ENCODE data around the gene JAZF1. TPM values are rescaled to one million over a fixed set of nuclear protein-coding genes. Genes with fewer than 3 reads are reported as not detected.
A peak's percentile ranks its signal among the peaks of the same experiment; 100 is the strongest.
"Not testable (repeated sequence)": the region's sequence is repeated elsewhere in the genome, so short reads cannot be mapped to it uniquely, and the experiment has no call there.

The JAZF1 gene
- polyA plus RNA-seq, 1 donor from 2014 or later: 13.7 TPM

DNA sequence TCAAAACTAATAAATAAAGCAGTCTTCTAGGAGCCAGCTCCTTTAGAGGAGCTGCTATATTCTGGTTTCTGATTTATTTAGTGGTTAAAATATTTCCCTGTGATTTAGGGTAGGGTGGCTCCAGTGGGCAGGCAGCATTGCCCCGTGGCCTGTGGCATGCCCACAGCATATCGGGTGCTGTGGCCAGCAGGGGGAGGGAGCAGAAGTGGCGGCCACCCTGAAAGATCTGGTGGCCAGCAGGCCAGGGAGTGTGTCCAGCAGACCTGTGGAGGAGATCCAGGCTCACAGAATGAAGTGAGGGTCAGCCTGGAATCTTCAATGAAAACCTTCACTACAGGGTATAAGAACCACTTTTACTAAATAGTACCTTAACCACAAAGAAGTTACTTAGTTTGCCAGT lies 251.5 kb downstream of the JAZF1 start:
- Mint-ChIP-seq H3K9me3 (no peaks in the 10 kb centered on the region), H3K27me3 (no peaks in the 10 kb centered on the region), H3K36me3 (peaks cover 6% of the 10 kb centered on the region), H3K4me1 (peaks cover 12 to 17% (median 16%) of the 10 kb centered on the region in 3 donors), H3K27ac (no peak overlapping the region), H3K4me3 (no peak overlapping the region)

- no peak overlapping the region for H3K4me3 Mint-ChIP-seq
- no peak overlapping the region for H3K27ac Mint-ChIP-seq
- peaks cover 6% of the 10 kb centered on the region for H3K36me3 Mint-ChIP-seq
- peaks cover 20 to 28% (median 23%) of the 10 kb centered on the region in 3 donors for H3K4me1 Mint-ChIP-seq
- H3K9me3 Mint-ChIP-seq: no peaks in the 10 kb centered on the region
- H3K27me3 Mint-ChIP-seq: no peaks in the 10 kb centered on the region
These were observed 252.6 kb downstream of the JAZF1 start for GRCh38 chr7:27928001-27928400.

DNA sequence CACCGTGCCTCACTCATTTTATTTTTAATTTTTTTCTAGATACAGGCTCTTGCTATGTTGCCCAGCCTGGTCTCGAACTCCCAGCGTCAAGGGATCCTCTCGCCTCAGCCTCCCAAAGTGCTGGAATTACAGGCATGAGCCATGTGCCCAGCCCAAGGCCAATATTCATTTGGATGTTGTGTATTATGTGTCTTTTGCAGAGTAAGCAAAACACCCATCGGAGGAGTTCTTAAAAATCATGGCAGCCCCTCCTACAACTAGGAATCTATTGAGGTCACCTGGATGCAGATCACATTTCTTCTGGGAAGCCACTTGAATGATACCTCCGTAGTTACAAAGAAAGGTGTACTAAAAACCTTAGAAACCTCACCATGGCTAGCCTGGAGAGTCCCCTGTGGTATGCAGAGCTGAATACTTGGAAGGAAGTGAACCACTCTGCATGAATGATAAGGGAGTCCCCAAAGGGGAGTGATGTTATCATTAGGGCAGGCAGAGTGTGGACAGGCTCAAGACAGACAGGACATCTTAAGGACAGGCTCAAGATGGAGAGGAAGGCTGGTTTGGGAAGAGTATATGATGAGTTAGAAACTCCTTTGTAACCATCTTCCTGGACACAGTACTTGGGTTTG lies 254.9 kb downstream of the JAZF1 start:
- Mint-ChIP-seq H3K27ac (peak overlapping the region in 1 of 3 donors; percentile 71), H3K36me3 (peaks cover 2% of the 10 kb centered on the region), H3K4me1 (peaks cover 23 to 39% (median 26%) of the 10 kb centered on the region in 3 donors), H3K4me3 (no peak overlapping the region), H3K27me3 (no peaks in the 10 kb centered on the region), H3K9me3 (no peaks in the 10 kb centered on the region)

DNA sequence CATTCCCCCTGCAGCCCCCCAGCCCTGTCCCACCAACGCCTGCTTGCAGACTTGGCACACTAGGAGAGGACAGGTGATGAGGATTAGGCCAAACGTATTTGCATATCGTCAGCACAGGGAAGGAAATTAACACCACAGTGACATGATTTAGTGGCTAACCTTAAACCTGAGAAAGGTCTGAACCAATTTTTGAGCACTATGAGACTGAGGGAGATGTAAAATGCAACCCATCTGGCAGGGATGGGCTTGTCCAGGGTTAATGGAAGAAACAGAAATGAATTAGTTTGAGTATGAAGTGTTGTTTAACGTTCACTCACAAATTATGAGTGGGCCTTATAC lies 257.0 kb downstream of the JAZF1 start:
- peaks cover 24 to 47% (median 38%) of the 10 kb centered on the region in 3 donors for H3K4me1 Mint-ChIP-seq
- no peaks in the 10 kb centered on the region for H3K9me3 Mint-ChIP-seq
- peak overlapping the region in 1 of 4 donors; percentile 79 for H3K4me3 Mint-ChIP-seq
- H3K27me3 Mint-ChIP-seq: no peaks in the 10 kb centered on the region
- no peak overlapping the region for H3K27ac Mint-ChIP-seq
- no peaks in the 10 kb centered on the region for H3K36me3 Mint-ChIP-seq

GRCh38 chr7:27922907-27923641 lies 257.5 kb downstream of the JAZF1 start:
- Mint-ChIP-seq H3K36me3 (no peaks in the 10 kb centered on the region), H3K9me3 (no peaks in the 10 kb centered on the region), H3K27ac (no peak overlapping the region), H3K27me3 (no peaks in the 10 kb centered on the region), H3K4me3 (peak overlapping the region in 1 of 4 donors; percentile 79), H3K4me1 (peaks cover 29 to 53% (median 44%) of the 10 kb centered on the region in 3 donors)

DNA sequence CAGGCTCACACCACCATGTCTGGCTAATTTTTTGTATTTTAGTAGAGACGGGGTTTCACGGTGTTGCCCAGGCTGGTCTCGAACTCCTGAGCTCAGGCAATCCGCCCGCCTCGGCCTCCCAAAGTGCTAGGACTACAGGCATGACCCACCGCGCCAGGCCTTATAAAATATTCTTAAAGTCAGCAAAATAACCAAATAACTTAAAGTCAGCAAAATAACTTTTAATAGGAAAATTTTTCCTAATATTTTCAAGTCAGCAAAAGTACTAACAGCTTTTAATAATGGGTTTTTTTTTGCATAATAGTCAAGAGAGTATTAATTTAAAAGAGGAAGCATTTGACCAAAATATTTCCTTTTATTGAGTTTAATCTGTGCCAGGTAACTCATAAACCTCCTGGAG lies 258.2 kb downstream of the JAZF1 start:
- not testable (repeated sequence) for H3K9me3 Mint-ChIP-seq, H3K27me3 Mint-ChIP-seq, H3K36me3 Mint-ChIP-seq, H3K4me3 Mint-ChIP-seq, H3K27ac Mint-ChIP-seq
- peaks cover 32 to 57% (median 50%) of the 10 kb centered on the region in 3 donors for H3K4me1 Mint-ChIP-seq

GRCh38 chr7:27921081-27921836 lies 259.3 kb downstream of the JAZF1 start:
- Mint-ChIP-seq H3K9me3 (no peaks in the 10 kb centered on the region), H3K27ac (no peak overlapping the region), H3K4me3 (no peak overlapping the region), H3K27me3 (no peaks in the 10 kb centered on the region), H3K36me3 (no peaks in the 10 kb centered on the region), H3K4me1 (peaks cover 27 to 52% (median 49%) of the 10 kb centered on the region in 3 donors)

- Mint-ChIP-seq H3K9me3 (no peaks in the 10 kb centered on the region), H3K27ac (peak overlapping the region in 1 of 3 donors; percentile 5), H3K27me3 (no peaks in the 10 kb centered on the region), H3K4me1 (peaks cover 23 to 44% (median 41%) of the 10 kb centered on the region in 3 donors), H3K36me3 (no peaks in the 10 kb centered on the region), H3K4me3 (peak overlapping the region in 1 of 4 donors; percentile 71)
These were observed 260.2 kb downstream of the JAZF1 start for GRCh38 chr7:27920281-27920946.

- Mint-ChIP-seq H3K27me3 (no peaks in the 10 kb centered on the region), H3K4me1 (peaks cover 15 to 36% (median 35%) of the 10 kb centered on the region in 3 donors), H3K4me3 (no peak overlapping the region), H3K9me3 (no peaks in the 10 kb centered on the region), H3K27ac (no peak overlapping the region), H3K36me3 (peaks cover 3% of the 10 kb centered on the region)
These were observed 262.1 kb downstream of the JAZF1 start for GRCh38 chr7:27918503-27918902.

DNA sequence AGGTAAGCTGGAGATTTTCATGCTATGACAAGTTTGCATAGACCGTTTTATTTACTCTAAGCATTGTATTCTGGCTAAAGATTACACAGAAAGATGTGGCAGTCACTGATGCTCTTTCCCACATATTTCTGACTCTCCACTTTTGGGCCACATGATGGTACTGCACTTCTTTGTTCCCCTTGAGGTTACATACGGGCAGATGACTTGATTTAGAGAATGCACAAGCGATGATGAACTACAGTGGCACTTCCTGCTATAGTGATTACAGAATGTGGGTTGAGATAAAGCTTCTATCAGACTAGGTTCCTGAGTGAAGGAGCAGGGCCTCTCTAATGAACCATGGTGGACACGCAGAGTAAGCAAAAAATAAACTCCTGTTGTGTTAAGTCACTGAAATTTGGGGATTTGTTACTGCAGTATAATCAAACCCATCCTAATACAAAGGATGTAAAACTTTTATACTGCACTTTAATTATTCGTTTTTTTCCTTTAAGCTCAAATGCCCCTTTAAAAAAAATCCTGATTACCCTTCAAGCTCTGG lies 262.8 kb downstream of the JAZF1 start:
- Mint-ChIP-seq H3K4me3 (no peak overlapping the region), H3K27ac (no peak overlapping the region), H3K36me3 (peaks cover 3% of the 10 kb centered on the region), H3K4me1 (peaks cover 13 to 36% (median 29%) of the 10 kb centered on the region in 3 donors), H3K9me3 (no peaks in the 10 kb centered on the region), H3K27me3 (no peaks in the 10 kb centered on the region)

DNA sequence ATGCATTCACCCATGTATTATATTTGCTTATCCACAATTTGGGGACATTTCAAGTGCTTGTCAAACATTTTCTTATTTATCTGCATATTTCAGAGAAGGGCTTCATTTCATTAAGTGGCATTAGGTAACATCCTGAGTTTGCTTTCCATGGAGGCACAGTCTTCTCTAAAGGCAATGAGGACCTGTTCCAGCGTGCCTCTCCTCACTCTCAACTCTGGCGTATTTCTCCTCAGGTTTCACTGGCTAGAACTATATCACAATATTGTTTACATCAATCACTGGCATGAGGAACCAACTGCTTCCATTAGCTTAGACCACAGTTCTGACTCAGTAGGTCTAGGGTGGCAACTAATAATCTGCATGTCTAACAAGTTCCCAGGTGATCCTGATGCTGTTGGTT lies 263.5 kb downstream of the JAZF1 start:
- no peak overlapping the region for H3K4me3 Mint-ChIP-seq
- H3K27me3 Mint-ChIP-seq: no peaks in the 10 kb centered on the region
- no peak overlapping the region for H3K27ac Mint-ChIP-seq
- H3K36me3 Mint-ChIP-seq: peaks cover 3% of the 10 kb centered on the region
- H3K9me3 Mint-ChIP-seq: no peaks in the 10 kb centered on the region
- H3K4me1 Mint-ChIP-seq: peaks cover 13 to 36% (median 26%) of the 10 kb centered on the region in 3 donors

DNA sequence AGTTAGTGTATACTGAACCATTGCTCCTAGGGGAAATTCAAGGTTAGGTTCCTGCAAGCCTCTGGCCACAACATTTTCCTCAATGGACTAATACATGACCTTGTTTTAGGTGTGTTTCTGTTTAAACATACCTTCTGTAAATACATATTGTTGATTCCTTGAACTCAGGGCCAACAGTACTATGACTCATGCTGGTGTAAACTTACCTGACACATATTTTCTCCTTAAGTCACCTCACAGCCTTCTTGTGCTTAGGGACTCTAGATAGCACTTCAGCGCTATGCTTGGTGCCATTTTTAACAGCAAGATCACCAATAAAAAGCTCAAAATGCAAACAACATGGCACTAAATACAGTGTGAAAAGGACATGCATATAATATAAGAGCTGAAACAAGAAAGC lies 264.2 kb downstream of the JAZF1 start:
- Mint-ChIP-seq H3K4me1 (peaks cover 13 to 34% (median 24%) of the 10 kb centered on the region in 3 donors), H3K27ac (no peak overlapping the region), H3K4me3 (no peak overlapping the region), H3K36me3 (peaks cover 3% of the 10 kb centered on the region), H3K9me3 (no peaks in the 10 kb centered on the region), H3K27me3 (no peaks in the 10 kb centered on the region)

DNA sequence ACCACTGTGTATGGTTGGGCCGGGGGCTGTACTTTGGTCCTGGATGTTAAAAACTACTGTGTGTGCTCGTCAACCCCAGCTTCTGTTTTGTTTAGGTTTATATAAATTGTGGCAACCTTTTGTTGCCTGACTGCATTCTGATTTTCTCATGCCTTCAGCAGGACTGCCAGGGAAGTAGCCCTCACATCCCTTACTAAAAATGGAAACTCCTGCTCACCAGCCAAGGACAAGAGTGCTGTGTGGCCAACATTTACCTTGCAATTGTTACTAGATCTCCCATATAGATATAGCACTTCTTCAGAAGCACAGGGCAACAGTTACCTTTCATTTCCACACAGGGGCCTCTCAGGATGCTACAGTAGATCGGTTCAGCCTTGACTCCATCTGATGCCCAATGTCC lies 266.2 kb downstream of the JAZF1 start:
- Mint-ChIP-seq H3K4me1 (peaks cover 13 to 25% (median 18%) of the 10 kb centered on the region in 3 donors), H3K27me3 (no peaks in the 10 kb centered on the region), H3K36me3 (peaks cover 3% of the 10 kb centered on the region), H3K4me3 (no peak overlapping the region), H3K9me3 (no peaks in the 10 kb centered on the region), H3K27ac (peak overlapping the region in 1 of 3 donors; percentile 16)

DNA sequence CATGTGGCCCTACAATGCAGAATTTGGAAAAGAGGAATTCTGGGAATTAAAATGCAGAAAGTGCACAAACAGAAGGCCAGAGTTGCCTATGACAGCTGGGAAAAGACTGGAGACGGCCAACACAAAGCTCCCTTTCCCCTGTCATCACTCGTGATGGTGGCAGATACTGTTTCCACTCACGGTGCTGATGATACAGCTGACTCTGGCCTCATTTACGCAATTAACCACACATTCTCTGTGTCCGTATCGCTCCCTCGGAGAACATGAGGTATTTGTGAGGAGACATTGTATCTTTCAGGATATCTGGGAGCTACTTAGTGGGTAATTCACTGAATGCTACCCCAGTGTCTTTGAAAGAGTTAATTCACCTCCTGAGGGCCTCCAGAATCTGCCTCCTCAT lies 267.8 kb downstream of the JAZF1 start:
- Mint-ChIP-seq H3K4me1 (peaks cover 9 to 19% (median 18%) of the 10 kb centered on the region in 3 donors), H3K27me3 (no peaks in the 10 kb centered on the region), H3K9me3 (no peaks in the 10 kb centered on the region), H3K27ac (no peak overlapping the region), H3K4me3 (no peak overlapping the region), H3K36me3 (peaks cover 3% of the 10 kb centered on the region)

GRCh38 chr7:27911920-27912319 lies 268.7 kb downstream of the JAZF1 start:
- Mint-ChIP-seq H3K27me3 (no peaks in the 10 kb centered on the region), H3K36me3 (peaks cover 5% of the 10 kb centered on the region), H3K27ac (no peak overlapping the region), H3K4me3 (no peak overlapping the region), H3K4me1 (peaks cover 10 to 19% (median 18%) of the 10 kb centered on the region in 3 donors), H3K9me3 (no peaks in the 10 kb centered on the region)
